GM06990 (cell line): ENCODE data around the gene ZNF365.

Experiments used
- DNase-seq: peaks from one replicate; pipeline ENCODE4 v3.0.0-alpha.2; 2011; ENCODE audit not compliant: insufficient read length; ENCODE audit errors: extremely low read depth
- H3K27me3 ChIP-seq: replicated peaks from 2 replicates; pipeline ENCODE4 v1.6.0; 2011; ENCODE audit warnings: low read length; ENCODE audit not compliant: control insufficient read depth, insufficient read depth
- H3K36me3 ChIP-seq: 2 replicates; pipeline ENCODE4 v1.5.1; 2011; ENCODE audit warnings: low read length; ENCODE audit not compliant: control insufficient read depth, insufficient read depth
- H3K4me3 ChIP-seq: replicated peaks from 2 replicates; pipeline ENCODE4 v1.5.1; 2011; ENCODE audit warnings: low read depth, mild to moderate bottlenecking, control low read depth, low read length
- TF ChIP-seq, protein P1 (sequence below): IDR thresholded peaks from 2 replicates; pipeline ENCODE4 v1.5.1; 2011; ENCODE audit warnings: low read length, control low read depth, mild to moderate bottlenecking, inconsistent platforms; ENCODE audit not compliant: insufficient read depth, poor library complexity, severe bottlenecking

ZNF365 gene

DNA sequence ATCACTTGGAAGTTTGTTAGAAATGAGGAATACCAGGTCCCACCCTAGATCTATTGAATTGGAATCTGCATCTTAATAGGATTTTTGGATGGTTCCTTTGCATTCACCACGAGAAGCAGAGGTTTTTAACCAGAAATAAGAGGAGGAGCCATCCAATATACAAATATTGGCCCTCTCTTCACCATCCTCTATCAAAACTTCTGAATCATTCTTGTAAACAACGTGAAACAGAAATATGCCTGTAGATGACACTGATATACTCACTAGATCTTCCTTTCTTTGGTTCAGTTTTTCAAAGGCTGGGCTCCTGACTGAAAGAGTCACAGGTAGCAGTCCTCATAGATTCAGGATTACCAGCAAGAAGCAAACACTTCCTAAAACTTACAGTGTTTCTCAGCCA, 39.5 kb downstream of the ZNF365 start:
- Histone ChIP-seq H3K27me3 (no peaks in the 10 kb centered on the region), H3K36me3 (no peaks in the 10 kb centered on the region), H3K4me3 (no peak overlapping the region)
- no peak for DNase-seq
- TF ChIP-seq, protein P1, sequence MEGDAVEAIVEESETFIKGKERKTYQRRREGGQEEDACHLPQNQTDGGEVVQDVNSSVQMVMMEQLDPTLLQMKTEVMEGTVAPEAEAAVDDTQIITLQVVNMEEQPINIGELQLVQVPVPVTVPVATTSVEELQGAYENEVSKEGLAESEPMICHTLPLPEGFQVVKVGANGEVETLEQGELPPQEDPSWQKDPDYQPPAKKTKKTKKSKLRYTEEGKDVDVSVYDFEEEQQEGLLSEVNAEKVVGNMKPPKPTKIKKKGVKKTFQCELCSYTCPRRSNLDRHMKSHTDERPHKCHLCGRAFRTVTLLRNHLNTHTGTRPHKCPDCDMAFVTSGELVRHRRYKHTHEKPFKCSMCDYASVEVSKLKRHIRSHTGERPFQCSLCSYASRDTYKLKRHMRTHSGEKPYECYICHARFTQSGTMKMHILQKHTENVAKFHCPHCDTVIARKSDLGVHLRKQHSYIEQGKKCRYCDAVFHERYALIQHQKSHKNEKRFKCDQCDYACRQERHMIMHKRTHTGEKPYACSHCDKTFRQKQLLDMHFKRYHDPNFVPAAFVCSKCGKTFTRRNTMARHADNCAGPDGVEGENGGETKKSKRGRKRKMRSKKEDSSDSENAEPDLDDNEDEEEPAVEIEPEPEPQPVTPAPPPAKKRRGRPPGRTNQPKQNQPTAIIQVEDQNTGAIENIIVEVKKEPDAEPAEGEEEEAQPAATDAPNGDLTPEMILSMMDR: no peak

DNA sequence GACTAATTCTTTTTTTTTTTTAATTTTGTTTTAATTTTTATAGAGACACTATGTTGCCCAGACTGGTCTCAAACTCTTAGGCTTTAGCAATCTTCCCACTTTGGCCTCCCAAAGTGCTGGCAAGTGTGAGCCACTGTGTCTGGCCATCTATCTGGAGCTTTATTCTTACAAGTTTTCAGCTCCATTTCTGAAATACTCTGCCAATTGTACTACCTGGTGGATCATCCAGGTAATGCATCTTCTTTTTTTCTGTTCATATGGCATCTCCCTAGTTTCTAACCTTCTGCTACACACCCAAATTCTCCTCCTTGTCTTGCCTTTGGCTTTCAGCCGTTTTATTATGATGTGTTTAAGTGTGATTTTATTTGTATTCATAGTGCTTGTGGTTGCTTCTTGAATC, 40.2 kb downstream of the ZNF365 start:
- no peaks in the 10 kb centered on the region for H3K27me3 ChIP-seq
- H3K4me3 ChIP-seq: no peak overlapping the region
- TF ChIP-seq, protein P1: no peak
- no peak for DNase-seq
- no peaks in the 10 kb centered on the region for H3K36me3 ChIP-seq

DNA sequence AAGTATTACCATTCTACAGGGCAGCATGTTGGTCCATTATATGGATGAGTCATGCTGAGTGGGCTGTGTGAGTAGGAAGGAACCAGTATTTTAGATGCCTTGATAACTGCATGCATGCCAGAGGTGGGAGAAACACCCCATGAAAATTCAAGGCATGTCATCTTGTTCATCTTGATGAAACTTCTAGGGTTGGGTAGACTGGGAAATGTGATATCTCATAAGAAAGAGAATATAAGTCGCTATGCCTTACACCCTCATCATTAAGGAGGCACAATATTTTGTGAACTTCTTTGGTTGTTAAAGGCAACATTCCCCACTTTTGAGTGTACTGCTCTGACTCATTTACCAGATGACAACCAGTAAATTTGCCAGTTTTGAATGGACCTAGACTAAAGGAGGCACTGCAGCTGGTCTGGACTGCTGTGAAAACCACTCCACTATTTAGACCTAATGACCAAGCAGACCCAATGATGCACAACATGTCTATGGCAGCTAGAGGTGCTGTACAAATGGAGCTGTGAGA, 48.0 kb downstream of the ZNF365 start:
- no peak for DNase-seq
- Histone ChIP-seq H3K27me3 (no peaks in the 10 kb centered on the region; the same call in 1 of the 2 replicates), H3K36me3 (no peaks in the 10 kb centered on the region), H3K4me3 (no peak overlapping the region)
- TF ChIP-seq, protein P1: no peak

DNA sequence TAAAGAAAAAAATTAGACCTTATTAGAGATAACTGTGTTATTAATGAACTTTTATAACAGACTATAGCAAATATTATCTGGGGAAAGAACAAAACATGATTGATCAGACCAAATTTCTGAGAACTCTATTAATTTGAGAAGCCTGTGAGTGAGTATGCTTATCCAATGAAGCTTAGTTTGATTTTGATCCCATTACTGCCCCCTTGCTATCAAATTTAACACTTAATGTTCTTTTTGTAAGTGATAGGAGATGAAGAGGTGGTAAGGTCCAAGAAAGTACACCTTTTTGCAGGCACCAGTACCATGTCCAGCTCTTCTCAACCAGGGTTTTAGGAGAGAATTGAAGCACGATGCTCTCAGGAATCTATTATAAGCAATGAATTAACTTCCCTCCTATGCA, 49.9 kb downstream of the ZNF365 start:
- TF ChIP-seq, protein P1: no peak
- Histone ChIP-seq H3K4me3 (no peak overlapping the region), H3K27me3 (no peaks in the 10 kb centered on the region; the same call in 1 of the 2 replicates), H3K36me3 (no peaks in the 10 kb centered on the region)
- no peak for DNase-seq

DNA sequence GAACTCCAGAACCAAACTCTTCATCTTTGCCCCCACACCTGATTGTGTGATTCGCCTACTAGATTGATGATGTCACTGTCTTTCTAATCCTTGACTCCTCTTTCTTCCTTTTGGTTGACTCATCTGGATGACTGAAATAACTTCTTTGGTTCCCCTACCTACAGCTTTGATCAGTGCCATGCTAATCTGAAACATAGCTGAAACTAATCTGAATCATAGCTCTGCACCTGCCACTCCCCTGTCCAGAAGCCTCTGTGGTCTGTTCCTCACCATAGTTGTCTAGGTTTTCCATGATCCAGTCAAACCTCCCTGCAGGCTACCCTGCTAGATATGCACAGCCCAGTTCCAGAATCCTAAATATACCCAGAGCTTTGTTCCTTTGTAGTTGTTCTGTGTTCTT, 51.9 kb downstream of the ZNF365 start:
- H3K27me3 ChIP-seq: no peaks in the 10 kb centered on the region; the same call in 1 of the 2 replicates
- TF ChIP-seq, protein P1: no peak
- H3K36me3 ChIP-seq: no peaks in the 10 kb centered on the region
- no peak overlapping the region for H3K4me3 ChIP-seq
- DNase-seq: no peak

DNA sequence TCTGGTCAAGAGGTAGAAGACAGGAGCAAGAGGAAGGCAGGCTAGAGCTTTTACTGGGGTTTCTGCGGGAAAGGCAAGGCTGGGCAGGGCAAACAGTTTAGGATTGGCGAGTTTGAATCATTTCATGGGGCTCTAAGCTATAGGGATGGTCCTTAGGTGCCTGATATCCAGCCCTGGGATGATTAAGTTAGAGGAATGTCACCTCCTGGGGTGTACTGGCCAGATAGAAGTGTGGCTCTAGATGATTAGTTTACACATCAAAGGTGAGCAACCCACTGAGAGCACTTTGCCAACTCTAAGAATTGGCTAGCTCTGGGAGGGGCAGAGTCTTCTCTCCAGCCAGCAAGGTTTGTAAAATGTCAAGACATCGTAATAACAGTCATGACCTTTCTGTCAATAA, 52.4 kb downstream of the ZNF365 start:
- Histone ChIP-seq H3K27me3 (no peaks in the 10 kb centered on the region; the same call in 1 of the 2 replicates), H3K36me3 (no peaks in the 10 kb centered on the region), H3K4me3 (no peak overlapping the region)
- TF ChIP-seq, protein P1: no peak
- DNase-seq: no peak
